SK-N-SH treated with all-trans-retinoic acid at 6 μM for 48 hours (cell line): ENCODE measurements around the gene VEPH1.

Experiments used
- ATAC-seq: fragments of 200-7000 bp; cut with Tn5 transposase; 3 replicates; pipeline ENCODE4 v1.9.1; 2020; ENCODE audit warnings: mild to moderate bottlenecking, moderate library complexity
- ARNTL ChIP-seq: fragments of 450-650 bp; formaldehyde crosslinking; IDR thresholded peaks from 2 replicates; pipeline ENCODE4 v1.5.0; 2020; ENCODE audit warnings: low read depth, mild to moderate bottlenecking, moderate library complexity, borderline replicate concordance
- BACH2 ChIP-seq: fragments of 250-450 bp; sonication (Bioruptor Pico); IDR thresholded peaks from 2 replicates; pipeline ENCODE4 v1.9.0; 2021; ENCODE audit warnings: mild to moderate bottlenecking, borderline replicate concordance
- CSDC2 ChIP-seq: fragments of 250-450 bp; sonication (Bioruptor Pico); IDR thresholded peaks from 2 replicates; pipeline ENCODE4 v1.5.0; 2020; ENCODE audit warnings: mild to moderate bottlenecking, moderate library complexity
- ESRRG ChIP-seq: fragments of 250-450 bp; sonication (Bioruptor Pico); IDR thresholded peaks from 2 replicates; pipeline ENCODE4 v1.6.1; 2021; ENCODE audit warnings: mild to moderate bottlenecking
- GLIS3 ChIP-seq: fragments of 250-450 bp; sonication (Bioruptor Pico); IDR thresholded peaks from 2 replicates; pipeline ENCODE4 v1.5.0; 2020; ENCODE audit warnings: mild to moderate bottlenecking, moderate library complexity
- ISL1 ChIP-seq: fragments of 250-450 bp; sonication (Bioruptor Pico); IDR thresholded peaks from 2 replicates; pipeline ENCODE4 v2.1.2; 2022; ENCODE audit warnings: mild to moderate bottlenecking, moderate library complexity
- OSR1 ChIP-seq: fragments of 250-450 bp; sonication (Bioruptor Pico); IDR thresholded peaks from 2 replicates; pipeline ENCODE4 v1.8.0; 2022; ENCODE audit warnings: moderate library complexity, mild to moderate bottlenecking, inconsistent platforms
- PATZ1 ChIP-seq: fragments of 250-450 bp; sonication (Bioruptor Pico); IDR thresholded peaks from 2 replicates; pipeline ENCODE4 v1.8.0; 2020; ENCODE audit warnings: mild to moderate bottlenecking, moderate library complexity, borderline replicate concordance
- PPARA ChIP-seq: fragments of 250-450 bp; sonication (Bioruptor Pico); IDR thresholded peaks from 2 replicates; pipeline ENCODE4 v1.5.0; 2020; ENCODE audit warnings: mild to moderate bottlenecking, borderline replicate concordance
- RARB ChIP-seq: fragments of 250-450 bp; sonication (Bioruptor Pico); IDR thresholded peaks from 2 replicates; pipeline ENCODE4 v1.8.0; 2021; ENCODE audit warnings: mild to moderate bottlenecking, moderate library complexity
- TCF4 ChIP-seq: fragments of 250-450 bp; sonication (Bioruptor Pico); IDR thresholded peaks from 2 replicates; pipeline ENCODE4 v1.8.0; 2021; ENCODE audit warnings: mild to moderate bottlenecking, moderate library complexity, borderline replicate concordance
- TOX ChIP-seq: fragments of 250-450 bp; sonication (Bioruptor Pico); IDR thresholded peaks from 2 replicates; pipeline ENCODE4 v1.8.0; 2021; ENCODE audit warnings: mild to moderate bottlenecking, moderate library complexity, borderline replicate concordance
- ZC3H10 ChIP-seq: fragments of 250-450 bp; sonication (Bioruptor Pico); IDR thresholded peaks from 2 replicates; pipeline ENCODE4 v1.5.1; 2021; ENCODE audit warnings: mild to moderate bottlenecking, moderate library complexity
- ZFP3 ChIP-seq: fragments of 250-450 bp; sonication (Bioruptor Pico); IDR thresholded peaks from 2 replicates; pipeline ENCODE4 v1.5.0; 2020; ENCODE audit warnings: mild to moderate bottlenecking, moderate library complexity
- ZFP30 ChIP-seq: fragments of 450-650 bp; formaldehyde crosslinking; IDR thresholded peaks from 2 replicates; pipeline ENCODE4 v1.5.0; 2022; ENCODE audit warnings: mild to moderate bottlenecking, moderate library complexity
- ZNF70 ChIP-seq: fragments of 450-650 bp; formaldehyde crosslinking; IDR thresholded peaks from 2 replicates; pipeline ENCODE4 v1.5.0; 2020; ENCODE audit warnings: mild to moderate bottlenecking, moderate library complexity
- ZNF8 ChIP-seq: fragments of 450-650 bp; formaldehyde crosslinking; IDR thresholded peaks from 2 replicates; pipeline ENCODE4 v1.5.0; 2020; ENCODE audit warnings: mild to moderate bottlenecking, moderate library complexity
- TF ChIP-seq, protein P1 (sequence below): fragments of 250-450 bp; sonication (Bioruptor Pico); IDR thresholded peaks from 2 replicates; pipeline ENCODE4 v1.5.0; 2020; ENCODE audit warnings: mild to moderate bottlenecking, moderate library complexity
- TF ChIP-seq, protein P2 (sequence below): fragments of 250-450 bp; sonication (Bioruptor Pico); IDR thresholded peaks from 2 replicates; pipeline ENCODE4 v1.8.0; 2021; ENCODE audit warnings: low read depth, mild to moderate bottlenecking, moderate library complexity, borderline replicate concordance
- TF ChIP-seq, protein P3 (sequence below): fragments of 250-450 bp; sonication (Bioruptor Pico); IDR thresholded peaks from 2 replicates; pipeline ENCODE4 v1.5.1; 2020; ENCODE audit warnings: low read depth, mild to moderate bottlenecking, moderate library complexity

Gene VEPH1

GRCh38 chr3:157242836-157243235 is 260.4 kb downstream of the VEPH1 start:
- no peak for TF ChIP-seq ZNF8 (CRISPR knock-in tag)
- TF ChIP-seq ZFP30 (CRISPR knock-in tag), result peak; percentile 73
- ATAC-seq, result no peak

GRCh38 chr3:157241599-157241998 is 261.6 kb downstream of the VEPH1 start:
- TF ChIP-seq TCF4 (CRISPR knock-in tag) (no peak), RARB (CRISPR knock-in tag) (no peak), ZFP3 (no peak), ARNTL (CRISPR knock-in tag) (no peak), ISL1 (no peak), CSDC2 (no peak), PPARA (CRISPR knock-in tag) (no peak), ZC3H10 (CRISPR knock-in tag) (no peak), ESRRG (CRISPR knock-in tag) (no peak), BACH2 (CRISPR knock-in tag) (no peak), OSR1 (CRISPR knock-in tag) (no peak), TOX (CRISPR knock-in tag) (no peak), GLIS3 (no peak)
- TF ChIP-seq, protein P1, sequence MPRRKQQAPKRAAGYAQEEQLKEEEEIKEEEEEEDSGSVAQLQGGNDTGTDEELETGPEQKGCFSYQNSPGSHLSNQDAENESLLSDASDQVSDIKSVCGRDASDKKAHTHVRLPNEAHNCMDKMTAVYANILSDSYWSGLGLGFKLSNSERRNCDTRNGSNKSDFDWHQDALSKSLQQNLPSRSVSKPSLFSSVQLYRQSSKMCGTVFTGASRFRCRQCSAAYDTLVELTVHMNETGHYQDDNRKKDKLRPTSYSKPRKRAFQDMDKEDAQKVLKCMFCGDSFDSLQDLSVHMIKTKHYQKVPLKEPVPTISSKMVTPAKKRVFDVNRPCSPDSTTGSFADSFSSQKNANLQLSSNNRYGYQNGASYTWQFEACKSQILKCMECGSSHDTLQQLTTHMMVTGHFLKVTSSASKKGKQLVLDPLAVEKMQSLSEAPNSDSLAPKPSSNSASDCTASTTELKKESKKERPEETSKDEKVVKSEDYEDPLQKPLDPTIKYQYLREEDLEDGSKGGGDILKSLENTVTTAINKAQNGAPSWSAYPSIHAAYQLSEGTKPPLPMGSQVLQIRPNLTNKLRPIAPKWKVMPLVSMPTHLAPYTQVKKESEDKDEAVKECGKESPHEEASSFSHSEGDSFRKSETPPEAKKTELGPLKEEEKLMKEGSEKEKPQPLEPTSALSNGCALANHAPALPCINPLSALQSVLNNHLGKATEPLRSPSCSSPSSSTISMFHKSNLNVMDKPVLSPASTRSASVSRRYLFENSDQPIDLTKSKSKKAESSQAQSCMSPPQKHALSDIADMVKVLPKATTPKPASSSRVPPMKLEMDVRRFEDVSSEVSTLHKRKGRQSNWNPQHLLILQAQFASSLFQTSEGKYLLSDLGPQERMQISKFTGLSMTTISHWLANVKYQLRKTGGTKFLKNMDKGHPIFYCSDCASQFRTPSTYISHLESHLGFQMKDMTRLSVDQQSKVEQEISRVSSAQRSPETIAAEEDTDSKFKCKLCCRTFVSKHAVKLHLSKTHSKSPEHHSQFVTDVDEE (CRISPR knock-in tag), result no peak
- TF ChIP-seq, protein P2, sequence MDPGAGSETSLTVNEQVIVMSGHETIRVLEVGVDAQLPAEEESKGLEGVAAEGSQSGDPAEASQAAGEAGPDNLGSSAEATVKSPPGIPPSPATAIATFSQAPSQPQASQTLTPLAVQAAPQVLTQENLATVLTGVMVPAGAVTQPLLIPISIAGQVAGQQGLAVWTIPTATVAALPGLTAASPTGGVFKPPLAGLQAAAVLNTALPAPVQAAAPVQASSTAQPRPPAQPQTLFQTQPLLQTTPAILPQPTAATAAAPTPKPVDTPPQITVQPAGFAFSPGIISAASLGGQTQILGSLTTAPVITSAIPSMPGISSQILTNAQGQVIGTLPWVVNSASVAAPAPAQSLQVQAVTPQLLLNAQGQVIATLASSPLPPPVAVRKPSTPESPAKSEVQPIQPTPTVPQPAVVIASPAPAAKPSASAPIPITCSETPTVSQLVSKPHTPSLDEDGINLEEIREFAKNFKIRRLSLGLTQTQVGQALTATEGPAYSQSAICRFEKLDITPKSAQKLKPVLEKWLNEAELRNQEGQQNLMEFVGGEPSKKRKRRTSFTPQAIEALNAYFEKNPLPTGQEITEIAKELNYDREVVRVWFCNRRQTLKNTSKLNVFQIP (CRISPR knock-in tag), result no peak
- TF ChIP-seq, protein P3, sequence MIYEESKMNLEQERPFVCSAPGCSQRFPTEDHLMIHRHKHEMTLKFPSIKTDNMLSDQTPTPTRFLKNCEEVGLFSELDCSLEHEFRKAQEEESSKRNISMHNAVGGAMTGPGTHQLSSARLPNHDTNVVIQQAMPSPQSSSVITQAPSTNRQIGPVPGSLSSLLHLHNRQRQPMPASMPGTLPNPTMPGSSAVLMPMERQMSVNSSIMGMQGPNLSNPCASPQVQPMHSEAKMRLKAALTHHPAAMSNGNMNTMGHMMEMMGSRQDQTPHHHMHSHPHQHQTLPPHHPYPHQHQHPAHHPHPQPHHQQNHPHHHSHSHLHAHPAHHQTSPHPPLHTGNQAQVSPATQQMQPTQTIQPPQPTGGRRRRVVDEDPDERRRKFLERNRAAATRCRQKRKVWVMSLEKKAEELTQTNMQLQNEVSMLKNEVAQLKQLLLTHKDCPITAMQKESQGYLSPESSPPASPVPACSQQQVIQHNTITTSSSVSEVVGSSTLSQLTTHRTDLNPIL (CRISPR knock-in tag), result no peak
- ATAC-seq, result no peak

GRCh38 chr3:157240408-157240807 is 262.8 kb downstream of the VEPH1 start:
- no peak for ATAC-seq
- TF ChIP-seq ISL1 (no peak), ZNF8 (CRISPR knock-in tag) (no peak), PATZ1 (no peak), BACH2 (CRISPR knock-in tag) (no peak), TOX (CRISPR knock-in tag) (no peak), OSR1 (CRISPR knock-in tag) (no peak), ARNTL (CRISPR knock-in tag) (no peak), TCF4 (CRISPR knock-in tag) (no peak), ZNF70 (CRISPR knock-in tag) (no peak)
- TF ChIP-seq, protein P1 (CRISPR knock-in tag), result no peak
- TF ChIP-seq, protein P2 (CRISPR knock-in tag), result no peak
